BLaER1 (cell line): ENCODE results near the gene CLEC4F.

ENCODE experiments used
- H3K27ac ChIP-seq: shearing (Covaris generic); formaldehyde crosslinking; 2 replicates; pipeline ENCODE4 v1.8.1; 2022
- H3K27me3 ChIP-seq: shearing (Covaris generic); formaldehyde crosslinking; 2 replicates; pipeline ENCODE4 v1.8.1; 2022
- H3K36me3 ChIP-seq: shearing (Covaris generic); formaldehyde crosslinking; 2 replicates; pipeline ENCODE4 v1.8.1; 2022
- H3K4me1 ChIP-seq: shearing (Covaris generic); formaldehyde crosslinking; 2 replicates; pipeline ENCODE4 v1.8.1; 2022
- H3K4me2 ChIP-seq: shearing (Covaris generic); formaldehyde crosslinking; 2 replicates; pipeline ENCODE4 v1.8.1; 2022
- H3K4me3 ChIP-seq: shearing (Covaris generic); formaldehyde crosslinking; 2 replicates; pipeline ENCODE4 v1.8.1; 2022
- H3K9ac ChIP-seq: shearing (Covaris generic); formaldehyde crosslinking; 2 replicates; pipeline ENCODE4 v1.8.1; 2022
- H3K9me3 ChIP-seq: shearing (Covaris generic); formaldehyde crosslinking; 2 replicates; pipeline ENCODE4 v1.8.1; 2022
- H4K20me1 ChIP-seq: shearing (Covaris generic); formaldehyde crosslinking; 2 replicates; pipeline ENCODE4 v1.8.1; 2022
- Cebpa-rat ChIP-seq: shearing (Covaris generic); IDR thresholded peaks from 2 replicates; pipeline ENCODE4 v1.8.1; 2022

The CLEC4F gene

DNA sequence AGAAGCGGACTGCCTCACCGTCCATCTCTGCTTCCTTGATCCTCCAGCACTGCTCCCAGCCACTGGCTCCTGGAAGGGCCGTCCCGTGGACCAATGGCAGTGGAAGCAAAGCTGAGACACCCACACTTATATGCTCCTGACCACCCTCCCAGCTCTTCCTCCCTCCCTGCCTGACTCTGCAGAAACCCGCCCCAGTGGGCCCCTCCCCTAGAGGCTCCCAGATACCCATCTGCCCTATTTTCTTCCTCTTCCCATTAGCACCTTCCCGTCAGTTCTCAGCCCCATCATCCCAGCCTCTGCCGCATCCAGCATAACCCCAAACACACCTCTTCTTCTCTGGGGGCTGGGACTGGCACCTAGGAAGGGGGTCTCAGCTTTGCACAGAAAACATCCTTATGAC, at the start of gene CLEC4F:
TSS of gene CLEC4F (minus strand) at position 101 of the 400 bp plus-strand sequence. CDS start at position 25, 76 bp downstream.
- no peaks in the 10 kb centered on the region for H3K4me1 ChIP-seq
- no peaks in the 10 kb centered on the region for H3K36me3 ChIP-seq
- no peaks in the 10 kb centered on the region for H3K27me3 ChIP-seq
- TF ChIP-seq Cebpa-rat = no peak
- H3K9ac ChIP-seq = no peak within 1 kb of the TSS
- no peak within 1 kb of the TSS for H3K4me2 ChIP-seq
- no peak within 1 kb of the TSS for H3K4me3 ChIP-seq
- no peaks in the 10 kb centered on the region for H4K20me1 ChIP-seq
- no peak within 1 kb of the TSS for H3K27ac ChIP-seq
- H3K9me3 ChIP-seq = no peaks in the 10 kb centered on the region

DNA sequence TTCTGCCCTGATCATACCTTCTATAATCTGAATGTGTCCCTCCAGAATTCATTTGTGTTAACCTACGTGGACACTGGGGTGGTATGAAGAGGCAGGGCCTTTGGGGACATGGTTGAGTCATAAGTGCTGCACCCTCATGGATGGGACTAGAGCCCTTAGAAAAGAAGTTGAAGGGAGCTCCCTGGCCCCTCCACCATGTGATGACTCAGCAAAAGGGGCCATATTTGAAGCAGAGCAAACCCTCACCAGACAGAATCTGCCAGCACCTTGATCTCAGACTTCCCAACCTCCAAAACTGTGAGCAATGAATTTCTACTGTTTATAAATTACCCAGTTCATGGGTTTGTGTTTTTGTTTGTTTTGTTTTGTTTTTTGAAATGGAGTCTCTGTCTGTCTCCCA, 48.6 kb upstream of the CLEC4F start:
- H3K4me1 ChIP-seq = peaks cover 10% of the 10 kb centered on the region

DNA sequence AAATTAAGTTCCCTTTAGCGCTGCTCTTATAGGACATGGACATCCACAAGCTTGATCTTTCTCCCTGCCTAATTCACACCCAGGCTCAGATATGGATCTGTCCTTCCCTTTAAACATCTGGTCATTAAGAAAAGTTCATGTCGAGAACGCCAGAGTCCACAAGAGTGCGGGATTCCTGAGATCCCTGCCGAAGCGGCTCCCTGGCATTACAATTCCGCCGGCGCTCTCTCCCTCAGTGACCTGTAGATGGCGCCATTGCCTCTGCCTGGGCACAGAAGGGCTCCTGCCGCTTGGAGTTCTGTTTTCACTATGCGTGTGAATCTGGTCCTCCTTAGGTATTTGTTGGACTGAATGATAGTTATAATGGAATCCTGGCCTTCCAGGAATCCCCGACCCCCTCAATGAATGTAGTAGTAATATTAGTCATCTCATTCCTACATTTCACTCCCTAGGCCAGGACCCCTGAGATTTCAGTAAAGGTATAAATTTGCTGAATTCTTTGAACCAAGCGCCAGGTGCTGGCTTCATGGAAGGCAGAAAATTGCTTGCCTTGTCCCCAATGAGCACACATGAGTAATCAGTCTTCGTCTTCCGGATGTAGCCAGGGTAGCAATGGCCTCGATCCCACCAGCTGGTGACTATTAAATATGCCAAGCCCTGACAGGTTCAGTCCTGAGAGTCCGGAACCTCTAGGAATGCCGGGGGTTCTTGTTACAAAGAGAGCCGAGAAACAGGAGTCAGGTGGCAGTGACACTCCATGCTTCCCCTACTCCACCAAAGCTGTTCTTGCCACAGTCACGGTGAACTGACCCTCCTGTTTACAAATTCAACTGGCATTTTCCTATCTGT, 41.6 kb upstream of the CLEC4F start:
- Histone ChIP-seq H4K20me1 (no peaks in the 10 kb centered on the region), H3K36me3 (no peaks in the 10 kb centered on the region), H3K27ac (no peak overlapping the region), H3K4me3 (no peak overlapping the region), H3K4me2 (peak overlapping the region; percentile 11; the same call in 1 of the 2 replicates), H3K4me1 (no peaks in the 10 kb centered on the region), H3K9ac (no peak overlapping the region), H3K27me3 (no peaks in the 10 kb centered on the region), H3K9me3 (no peaks in the 10 kb centered on the region)
- no peak for TF ChIP-seq Cebpa-rat

More for the DNA sequence above, 48.6 kb upstream of the CLEC4F start:
- no peaks in the 10 kb centered on the region for H3K36me3 ChIP-seq
- H3K27ac ChIP-seq = no peak overlapping the region
- no peaks in the 10 kb centered on the region for H3K27me3 ChIP-seq
- TF ChIP-seq Cebpa-rat = no peak
- no peaks in the 10 kb centered on the region for H3K9me3 ChIP-seq
- no peak overlapping the region for H3K4me3 ChIP-seq
- no peak overlapping the region for H3K9ac ChIP-seq
- no peak overlapping the region for H3K4me2 ChIP-seq
- no peaks in the 10 kb centered on the region for H4K20me1 ChIP-seq

DNA sequence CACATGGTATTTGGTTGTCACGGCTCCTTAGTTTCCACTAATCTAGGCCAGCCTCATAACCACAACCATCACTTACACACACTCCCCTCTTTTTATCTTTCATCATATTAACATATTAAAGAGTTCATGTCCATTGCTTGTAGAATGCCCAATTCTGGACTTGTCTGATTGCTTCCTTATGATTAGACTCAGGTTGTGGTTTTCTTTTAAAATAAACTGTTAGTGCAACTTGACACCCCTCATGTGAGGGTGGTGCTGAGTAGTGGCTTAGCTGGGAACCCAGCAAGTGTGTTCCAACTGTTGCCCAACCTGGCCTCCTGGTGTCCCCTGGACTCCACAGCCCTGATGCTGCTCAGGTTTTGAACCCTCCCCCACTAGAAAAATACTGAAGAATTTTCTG, 35.3 kb upstream of the CLEC4F start:
- Histone ChIP-seq H3K4me3 (no peak overlapping the region), H3K9ac (no peak overlapping the region), H3K27me3 (no peaks in the 10 kb centered on the region), H3K4me1 (peaks cover 40% of the 10 kb centered on the region), H3K9me3 (no peaks in the 10 kb centered on the region), H3K27ac (no peak overlapping the region), H4K20me1 (no peaks in the 10 kb centered on the region), H3K36me3 (no peaks in the 10 kb centered on the region), H3K4me2 (peak overlapping the region; percentile 6; the same call in 1 of the 2 replicates)
- no peak for TF ChIP-seq Cebpa-rat

GRCh38 chr2:70854411-70854810, 34.0 kb upstream of the CLEC4F start:
- no peak overlapping the region for H3K27ac ChIP-seq
- no peak overlapping the region for H3K4me3 ChIP-seq
- H3K4me1 ChIP-seq = peaks cover 42% of the 10 kb centered on the region
- H4K20me1 ChIP-seq = no peaks in the 10 kb centered on the region
- no peaks in the 10 kb centered on the region for H3K9me3 ChIP-seq
- H3K9ac ChIP-seq = no peak overlapping the region
- no peaks in the 10 kb centered on the region for H3K36me3 ChIP-seq
- H3K4me2 ChIP-seq = no peak overlapping the region
- no peaks in the 10 kb centered on the region for H3K27me3 ChIP-seq
- no peak for TF ChIP-seq Cebpa-rat

DNA sequence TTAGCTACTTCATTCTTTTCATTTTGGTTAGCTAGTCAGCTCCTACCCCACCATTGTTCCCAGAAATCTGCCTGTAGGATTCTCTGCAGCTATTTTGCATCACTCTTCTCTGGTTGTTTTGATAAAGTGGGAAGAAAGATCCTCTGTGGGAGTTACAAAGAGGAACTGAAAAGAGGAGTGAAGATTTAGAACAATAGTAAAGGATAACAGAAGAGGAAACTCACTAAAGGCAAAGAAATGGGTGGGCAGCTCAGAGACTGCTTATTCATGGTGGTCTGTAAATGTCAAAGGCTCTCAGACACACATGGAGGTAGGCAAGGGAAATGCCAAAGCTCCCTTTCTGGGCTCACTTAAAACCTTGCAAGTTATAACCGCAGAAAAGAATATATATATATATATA, 32.4 kb upstream of the CLEC4F start:
- no peaks in the 10 kb centered on the region for H4K20me1 ChIP-seq
- no peak overlapping the region for H3K9ac ChIP-seq
- no peak for TF ChIP-seq Cebpa-rat
- H3K4me1 ChIP-seq = peaks cover 42% of the 10 kb centered on the region
- no peaks in the 10 kb centered on the region for H3K9me3 ChIP-seq
- no peaks in the 10 kb centered on the region for H3K36me3 ChIP-seq
- H3K27ac ChIP-seq = no peak overlapping the region
- no peaks in the 10 kb centered on the region for H3K27me3 ChIP-seq
- no peak overlapping the region for H3K4me3 ChIP-seq
- peak overlapping the region; percentile 55 for H3K4me2 ChIP-seq

GRCh38 chr2:70851704-70852103, 31.3 kb upstream of the CLEC4F start:
- peak overlapping the region; percentile 55 for H3K4me2 ChIP-seq
- H4K20me1 ChIP-seq = no peaks in the 10 kb centered on the region
- H3K36me3 ChIP-seq = no peaks in the 10 kb centered on the region
- H3K9me3 ChIP-seq = no peaks in the 10 kb centered on the region
- H3K9ac ChIP-seq = no peak overlapping the region
- H3K27ac ChIP-seq = 0 out of 2 replicates have a peak overlapping the region, but pooled peaks have one; percentile 5
- no peak for TF ChIP-seq Cebpa-rat
- H3K4me3 ChIP-seq = no peak overlapping the region
- H3K27me3 ChIP-seq = no peaks in the 10 kb centered on the region
- H3K4me1 ChIP-seq = peaks cover 42% of the 10 kb centered on the region

DNA sequence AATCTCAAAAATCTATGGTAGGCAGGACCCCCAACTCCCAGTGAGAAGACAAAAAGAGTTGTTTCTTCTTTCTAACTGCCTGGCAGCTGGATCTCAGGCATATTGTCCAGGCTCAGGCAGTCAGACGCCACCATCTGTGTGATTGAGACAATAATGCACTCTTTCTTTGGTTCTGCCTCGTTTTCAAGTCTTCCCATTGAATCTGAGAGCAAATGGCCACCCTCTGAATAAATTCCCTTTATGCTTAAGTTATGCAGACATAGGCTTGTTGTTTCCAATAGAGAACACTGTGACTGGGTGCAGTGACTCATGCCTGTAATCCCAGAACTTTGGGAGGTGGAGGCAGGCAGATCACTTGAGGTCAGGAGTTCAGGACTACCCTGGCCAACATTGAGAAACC, 30.5 kb upstream of the CLEC4F start:
- peaks cover 41% of the 10 kb centered on the region for H3K4me1 ChIP-seq
- no peak for TF ChIP-seq Cebpa-rat

GRCh38 chr2:70842401-70842800, 22.0 kb upstream of the CLEC4F start:
- Histone ChIP-seq H3K27ac (no peak overlapping the region), H3K4me2 (no peak overlapping the region), H3K9me3 (peaks cover 11% of the 10 kb centered on the region), H3K4me1 (no peaks in the 10 kb centered on the region), H4K20me1 (no peaks in the 10 kb centered on the region), H3K36me3 (no peaks in the 10 kb centered on the region), H3K9ac (no peak overlapping the region), H3K4me3 (no peak overlapping the region), H3K27me3 (no peaks in the 10 kb centered on the region)
- TF ChIP-seq Cebpa-rat = no peak

More for the DNA sequence above, 30.5 kb upstream of the CLEC4F start:
- Histone ChIP-seq H3K4me2 (peak overlapping the region; percentile 55), H3K4me3 (no peak overlapping the region), H3K9ac (no peak overlapping the region), H3K27me3 (no peaks in the 10 kb centered on the region), H3K27ac (0 out of 2 replicates have a peak overlapping the region, but pooled peaks have one; percentile 5), H3K36me3 (no peaks in the 10 kb centered on the region), H3K9me3 (no peaks in the 10 kb centered on the region), H4K20me1 (no peaks in the 10 kb centered on the region)

GRCh38 chr2:70837980-70838925, 17.9 kb upstream of the CLEC4F start:
- no peak for TF ChIP-seq Cebpa-rat
- Histone ChIP-seq H3K4me3 (no peak overlapping the region), H3K9me3 (peaks cover 11% of the 10 kb centered on the region), H3K4me2 (no peak overlapping the region), H3K27ac (no peak overlapping the region), H3K36me3 (no peaks in the 10 kb centered on the region), H4K20me1 (no peaks in the 10 kb centered on the region), H3K9ac (no peak overlapping the region), H3K27me3 (no peaks in the 10 kb centered on the region; the same call in 1 of the 2 replicates), H3K4me1 (peaks cover 7% of the 10 kb centered on the region; the same call in 1 of the 2 replicates)
